ENCODE results near the gene TFCP2L1.

TFCP2L1 gene

DNA sequence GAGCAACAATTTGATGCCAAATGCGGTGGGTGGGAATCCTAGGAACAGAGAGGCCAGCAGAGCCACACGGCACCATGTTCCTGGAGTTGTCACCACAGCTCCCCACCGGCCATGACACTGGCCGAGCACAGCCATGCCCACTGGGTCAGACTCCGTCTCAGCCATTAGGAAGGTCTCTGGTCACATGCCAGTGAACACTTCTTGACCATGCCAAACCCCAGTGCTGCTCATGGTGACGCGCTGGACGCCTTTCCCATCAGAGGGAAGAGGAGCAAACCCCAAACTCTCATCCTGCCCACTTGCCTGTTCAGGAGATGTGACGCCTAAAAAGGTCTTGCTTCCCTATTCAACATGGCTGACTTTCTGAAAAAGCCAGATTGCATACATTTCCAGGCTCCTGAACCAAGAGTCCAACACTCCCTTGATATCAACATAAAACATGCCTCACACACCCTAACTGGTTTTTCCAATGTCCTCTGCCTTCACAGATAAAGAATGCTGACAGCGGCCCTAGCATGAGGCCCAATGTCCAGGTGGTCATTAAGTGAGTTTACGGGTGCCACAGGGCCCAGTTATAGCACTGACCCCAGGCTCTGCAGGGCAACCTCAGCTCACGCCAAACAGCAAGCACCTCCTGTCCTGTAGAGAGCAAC, 31.9 kb downstream of the TFCP2L1 start:
- DNase-seq (ENCODE audit: low read depth, low spot score): no peak
- POLR2A ChIA-PET: no interaction called here
- TF ChIP-seq, protein P1, sequence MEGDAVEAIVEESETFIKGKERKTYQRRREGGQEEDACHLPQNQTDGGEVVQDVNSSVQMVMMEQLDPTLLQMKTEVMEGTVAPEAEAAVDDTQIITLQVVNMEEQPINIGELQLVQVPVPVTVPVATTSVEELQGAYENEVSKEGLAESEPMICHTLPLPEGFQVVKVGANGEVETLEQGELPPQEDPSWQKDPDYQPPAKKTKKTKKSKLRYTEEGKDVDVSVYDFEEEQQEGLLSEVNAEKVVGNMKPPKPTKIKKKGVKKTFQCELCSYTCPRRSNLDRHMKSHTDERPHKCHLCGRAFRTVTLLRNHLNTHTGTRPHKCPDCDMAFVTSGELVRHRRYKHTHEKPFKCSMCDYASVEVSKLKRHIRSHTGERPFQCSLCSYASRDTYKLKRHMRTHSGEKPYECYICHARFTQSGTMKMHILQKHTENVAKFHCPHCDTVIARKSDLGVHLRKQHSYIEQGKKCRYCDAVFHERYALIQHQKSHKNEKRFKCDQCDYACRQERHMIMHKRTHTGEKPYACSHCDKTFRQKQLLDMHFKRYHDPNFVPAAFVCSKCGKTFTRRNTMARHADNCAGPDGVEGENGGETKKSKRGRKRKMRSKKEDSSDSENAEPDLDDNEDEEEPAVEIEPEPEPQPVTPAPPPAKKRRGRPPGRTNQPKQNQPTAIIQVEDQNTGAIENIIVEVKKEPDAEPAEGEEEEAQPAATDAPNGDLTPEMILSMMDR (IDR thresholded peaks at IDR 0.05; ENCODE audit: insufficient read depth, low read length, missing control alignments): no peak
- H3K4me3 ChIP-seq (ENCODE audit: low read depth, low read length): no peak overlapping the region
- CTCF ChIA-PET: no interaction called here

GRCh38 chr2:121251497-121251896, 33.5 kb downstream of the TFCP2L1 start:
- CTCF ChIA-PET: no interaction called here
- H3K4me3 ChIP-seq (ENCODE audit: low read depth, low read length): no peak overlapping the region
- TF ChIP-seq, protein P1 (IDR thresholded peaks at IDR 0.05; ENCODE audit: insufficient read depth, low read length, missing control alignments): no peak
- DNase-seq (ENCODE audit: low read depth, low spot score): no peak
- POLR2A ChIA-PET: no interaction called here

DNA sequence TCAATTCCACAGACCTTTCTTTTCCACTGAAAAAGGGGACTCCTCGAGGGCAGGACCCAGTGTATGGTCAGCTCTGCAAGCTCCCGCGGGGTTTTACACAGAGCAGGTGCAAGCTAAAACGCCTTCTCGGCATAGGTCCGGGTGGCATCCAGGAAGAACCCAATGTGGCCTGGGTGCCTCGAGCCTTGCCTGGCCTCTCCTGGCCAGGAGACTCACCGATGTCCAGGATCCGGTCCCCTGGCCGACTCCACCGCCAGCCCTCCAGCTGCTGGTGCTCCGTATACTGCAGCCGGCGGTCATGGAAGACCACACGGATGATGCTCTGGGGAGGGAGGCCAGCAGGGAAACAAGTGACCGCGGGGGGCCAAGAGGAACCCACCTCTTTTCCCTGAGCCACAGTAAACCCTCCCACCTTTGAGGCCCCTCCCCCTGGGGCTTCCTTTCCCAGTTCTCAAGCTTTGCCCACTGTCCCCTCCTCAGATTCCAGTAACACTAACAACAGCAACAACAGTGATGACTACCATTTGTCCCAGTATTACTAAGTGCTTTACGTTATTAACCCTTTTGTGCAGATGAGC, 36.1 kb downstream of the TFCP2L1 start:
- POLR2A ChIA-PET: no interaction called here
- TF ChIP-seq, protein P1 (IDR thresholded peaks at IDR 0.05; ENCODE audit: insufficient read depth, low read length, missing control alignments): no peak
- no peak for DNase-seq (ENCODE audit: low read depth, low spot score)
- CTCF ChIA-PET: no interaction called here
- H3K4me3 ChIP-seq (ENCODE audit: low read depth, low read length): no peak overlapping the region

- POLR2A ChIA-PET: no interaction called here
- no peak for DNase-seq (ENCODE audit: low read depth, low spot score)
- CTCF ChIA-PET: no interaction called here
- H3K4me3 ChIP-seq (ENCODE audit: low read depth, low read length): no peak overlapping the region
- TF ChIP-seq, protein P1 (IDR thresholded peaks at IDR 0.05; ENCODE audit: insufficient read depth, low read length, missing control alignments): no peak
Measured at GRCh38 chr2:121247971-121248370, 37.0 kb downstream of the TFCP2L1 start.

GRCh38 chr2:121247534-121247933, 37.5 kb downstream of the TFCP2L1 start:
- ChIA-PET CTCF (no interaction called here), POLR2A (no interaction called here)
- DNase-seq (ENCODE audit: low read depth, low spot score): no peak
- TF ChIP-seq, protein P1 (IDR thresholded peaks at IDR 0.05; ENCODE audit: insufficient read depth, low read length, missing control alignments): no peak
- H3K4me3 ChIP-seq (ENCODE audit: low read depth, low read length): no peak overlapping the region

DNA sequence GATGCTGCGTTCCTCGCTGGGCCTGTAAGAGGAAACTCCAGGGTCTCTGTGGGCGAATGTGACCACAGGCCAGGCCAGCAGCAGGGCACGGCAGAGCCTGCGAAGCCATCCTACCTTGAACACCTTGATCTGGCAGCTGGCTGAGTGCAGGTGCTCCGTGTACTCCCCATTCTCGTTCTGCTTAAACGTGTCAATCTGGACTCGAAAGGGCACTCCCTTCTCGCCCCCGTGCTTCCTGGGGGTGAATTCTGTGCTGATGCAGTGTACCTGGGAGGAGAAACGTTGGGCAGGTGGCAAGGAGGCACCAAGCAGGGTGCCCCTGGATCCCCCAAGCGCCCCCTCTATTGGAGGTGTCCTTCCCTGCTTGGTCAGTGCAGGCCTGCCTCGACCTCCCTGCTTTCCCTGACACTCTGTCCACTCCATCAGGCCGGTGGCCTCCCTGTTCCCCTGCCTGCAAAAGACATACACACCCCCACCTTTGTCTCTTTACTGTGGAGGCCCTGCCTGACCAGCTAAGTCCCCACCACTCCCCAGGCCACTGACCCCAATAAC, 38.2 kb downstream of the TFCP2L1 start:
- POLR2A ChIA-PET: no interaction called here
- DNase-seq (ENCODE audit: low read depth, low spot score): no peak
- CTCF ChIA-PET: no interaction called here
- TF ChIP-seq, protein P1 (IDR thresholded peaks at IDR 0.05; ENCODE audit: insufficient read depth, low read length, missing control alignments): no peak
- no peak overlapping the region for H3K4me3 ChIP-seq (ENCODE audit: low read depth, low read length)

Measured in AG04449 (cell line).